Uterus (tissue), 4 donors: Measurements from ENCODE around the gene MBTPS2. TPM values are rescaled to one million over a fixed set of nuclear protein-coding genes. Genes with fewer than 3 reads are reported as not detected.

Experiments used
- DNase-seq, 2 donors: peaks; one replicate each; pipeline ENCODE4 v3.0.0-alpha.2; 2019 to 2020
- H3K27ac ChIP-seq, 2 donors: fragments of 200-600 bp; sonication (generic); 1 replicate in 1 of 2; 2 replicates in 1 of 2; pipeline ENCODE4 v1.5.1; 2016 to 2018
- H3K27me3 ChIP-seq, 2 donors: fragments of 200-600 bp; sonication (generic); one replicate each; pipeline ENCODE4 v1.5.1; 2018 to 2019; ENCODE audit warnings: control low read depth in 1 of 2
- H3K36me3 ChIP-seq, 2 donors: fragments of 200-600 bp; sonication (generic); one replicate each; pipeline ENCODE4 v1.5.1; 2019; ENCODE audit warnings: control low read depth in 1 of 2
- H3K4me1 ChIP-seq, 2 donors: fragments of 200-600 bp; sonication (generic); one replicate each; pipeline ENCODE4 v1.5.1; 2018 to 2019; ENCODE audit warnings: control low read depth in 1 of 2
- H3K4me3 ChIP-seq, 2 donors: fragments of 200-600 bp; sonication (generic); 1 replicate in 1 of 2; 2 replicates in 1 of 2; pipeline ENCODE4 v1.5.1; 2018 to 2019; ENCODE audit warnings: mild to moderate bottlenecking in 1 of 2
- H3K9me3 ChIP-seq, 2 donors: fragments of 200-600 bp; sonication (generic); one replicate each; pipeline ENCODE4 v1.5.1; 2019; ENCODE audit warnings: control low read depth in 1 of 2
- POLR2A ChIP-seq, 2 donors: fragments of 450-650 bp; IDR thresholded peaks; one replicate each; pipeline ENCODE4 v1.6.1; 2016; ENCODE audit warnings: antibody characterized with exemption in 2 of 2, mild to moderate bottlenecking in 1 of 2, moderate library complexity in 1 of 2
- intact Hi-C: fragments of 100-400 bp; cut with DNase I; formaldehyde crosslinking; loops from one replicate; pipeline ENCODE4 v1.15.1; 2023; ENCODE audit warnings: low total_unique reads
- total RNA-seq, 4 donors: library from RNA; depleted of rRNA in 3 of 4; stranded (reverse); fragments of >200 nt in 3 of 4; gene quantifications; one replicate each; pipeline versions ENCODE4 v1.1.0 to v1.2.4, GENCODE V29; 2014 to 2023
- TF ChIP-seq, protein P1 (sequence below), 4 experiments: fragments of 200-600 bp in 2 of 4; fragments of 450-650 bp in 2 of 4; sonication (generic) in 2 of 4; IDR thresholded peaks; one replicate each; pipeline ENCODE4 v1.5.1; 2016 to 2019; ENCODE audit warnings: antibody characterized with exemption in 4 of 4, mild to moderate bottlenecking in 2 of 4, moderate library complexity in 1 of 4
- donor health status: DM: yes; HTN: yes; CAD: no.

The MBTPS2 gene
- total RNA-seq, 4 donors from 2014 or later: 1.8 to 24.5 (median 12.9) TPM

DNA sequence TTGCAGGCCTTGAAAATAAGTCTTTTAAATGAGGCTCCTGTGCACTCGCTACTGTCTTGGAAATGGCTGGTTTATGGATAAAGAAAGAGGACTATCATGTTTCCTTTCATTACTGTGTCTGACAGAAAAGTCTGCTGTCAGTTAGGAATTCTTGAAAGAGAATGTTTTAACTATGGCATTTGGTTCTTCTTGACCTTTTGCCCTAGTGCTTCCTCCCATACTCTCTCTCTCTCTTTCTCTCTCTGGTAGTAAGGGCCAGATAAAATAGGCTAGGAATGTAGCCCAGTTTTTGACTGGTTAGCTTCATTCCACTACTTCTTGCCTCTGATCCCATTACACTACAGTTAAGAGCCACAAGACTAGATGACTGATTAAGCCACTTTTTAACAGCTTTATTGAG is 46.2 kb downstream of the MBTPS2 start:
- Histone ChIP-seq H3K27me3 (no peaks in the 10 kb centered on the region), H3K4me1 (no peaks in the 10 kb centered on the region), H3K36me3 (no peaks in the 10 kb centered on the region), H3K27ac (no peak overlapping the region), H3K9me3 (no peaks in the 10 kb centered on the region), H3K4me3 (no peak overlapping the region)
- no peak for TF ChIP-seq POLR2A (IDR thresholded peaks at IDR 0.05)
- TF ChIP-seq, protein P1, sequence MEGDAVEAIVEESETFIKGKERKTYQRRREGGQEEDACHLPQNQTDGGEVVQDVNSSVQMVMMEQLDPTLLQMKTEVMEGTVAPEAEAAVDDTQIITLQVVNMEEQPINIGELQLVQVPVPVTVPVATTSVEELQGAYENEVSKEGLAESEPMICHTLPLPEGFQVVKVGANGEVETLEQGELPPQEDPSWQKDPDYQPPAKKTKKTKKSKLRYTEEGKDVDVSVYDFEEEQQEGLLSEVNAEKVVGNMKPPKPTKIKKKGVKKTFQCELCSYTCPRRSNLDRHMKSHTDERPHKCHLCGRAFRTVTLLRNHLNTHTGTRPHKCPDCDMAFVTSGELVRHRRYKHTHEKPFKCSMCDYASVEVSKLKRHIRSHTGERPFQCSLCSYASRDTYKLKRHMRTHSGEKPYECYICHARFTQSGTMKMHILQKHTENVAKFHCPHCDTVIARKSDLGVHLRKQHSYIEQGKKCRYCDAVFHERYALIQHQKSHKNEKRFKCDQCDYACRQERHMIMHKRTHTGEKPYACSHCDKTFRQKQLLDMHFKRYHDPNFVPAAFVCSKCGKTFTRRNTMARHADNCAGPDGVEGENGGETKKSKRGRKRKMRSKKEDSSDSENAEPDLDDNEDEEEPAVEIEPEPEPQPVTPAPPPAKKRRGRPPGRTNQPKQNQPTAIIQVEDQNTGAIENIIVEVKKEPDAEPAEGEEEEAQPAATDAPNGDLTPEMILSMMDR (IDR thresholded peaks at IDR 0.05): no peak
- DNase-seq: no peak
- intact Hi-C loops: no loop called here

DNA sequence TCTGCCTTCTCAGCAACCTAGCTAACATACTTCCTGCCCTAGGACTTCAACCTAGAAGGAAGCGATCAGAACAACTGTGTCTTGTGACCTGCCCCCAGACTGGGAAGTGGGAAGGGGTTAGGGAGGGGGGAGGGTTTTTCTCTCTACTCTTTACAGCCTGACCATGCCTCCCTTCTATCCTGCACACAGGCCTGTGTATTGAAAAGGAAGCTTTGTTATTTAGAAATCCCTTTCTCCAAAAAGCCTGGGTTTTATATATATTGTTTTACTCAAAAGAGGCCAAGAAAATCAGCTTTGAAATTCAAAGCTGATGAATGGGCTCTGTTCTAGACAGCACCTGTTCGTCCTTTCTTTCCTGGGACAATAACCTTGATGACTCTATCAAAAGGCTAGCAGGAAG is 65.9 kb downstream of the MBTPS2 start:
- Histone ChIP-seq H3K4me1 (no peaks in the 10 kb centered on the region), H3K4me3 (no peak overlapping the region), H3K27me3 (no peaks in the 10 kb centered on the region), H3K36me3 (no peaks in the 10 kb centered on the region), H3K9me3 (no peaks in the 10 kb centered on the region), H3K27ac (no peak overlapping the region)
- no peak for DNase-seq
- intact Hi-C loops: no loop called here
- TF ChIP-seq POLR2A (IDR thresholded peaks at IDR 0.05): no peak
- TF ChIP-seq, protein P1 (IDR thresholded peaks at IDR 0.05): no peak

DNA sequence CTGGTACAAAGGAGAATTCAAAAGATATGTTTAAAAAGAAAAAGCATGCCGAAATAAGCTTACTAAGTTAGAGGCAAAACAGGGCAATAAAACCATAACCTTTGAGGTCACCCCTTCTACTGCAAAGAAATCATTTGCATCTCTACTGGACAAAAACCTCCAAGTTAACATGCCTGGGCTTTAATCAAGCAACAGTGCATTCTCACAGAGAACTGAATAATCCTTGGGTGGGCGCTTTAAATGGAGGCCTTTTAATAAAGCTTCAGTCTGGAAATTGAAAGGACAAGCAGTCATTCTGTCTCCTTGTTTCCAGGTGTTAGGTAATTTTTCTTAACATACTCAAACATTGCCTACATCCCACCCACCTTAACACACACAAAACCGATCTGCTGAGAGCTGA is 66.5 kb downstream of the MBTPS2 start:
- no peak for DNase-seq
- H3K9me3 ChIP-seq: no peaks in the 10 kb centered on the region
- TF ChIP-seq, protein P1 (IDR thresholded peaks at IDR 0.05): no peak
- no peak for TF ChIP-seq POLR2A (IDR thresholded peaks at IDR 0.05)
- intact Hi-C loops: no loop called here
- H3K27ac ChIP-seq: no peak overlapping the region
- H3K4me3 ChIP-seq: no peak overlapping the region
- no peaks in the 10 kb centered on the region for H3K4me1 ChIP-seq
- no peaks in the 10 kb centered on the region for H3K36me3 ChIP-seq
- no peaks in the 10 kb centered on the region for H3K27me3 ChIP-seq

DNA sequence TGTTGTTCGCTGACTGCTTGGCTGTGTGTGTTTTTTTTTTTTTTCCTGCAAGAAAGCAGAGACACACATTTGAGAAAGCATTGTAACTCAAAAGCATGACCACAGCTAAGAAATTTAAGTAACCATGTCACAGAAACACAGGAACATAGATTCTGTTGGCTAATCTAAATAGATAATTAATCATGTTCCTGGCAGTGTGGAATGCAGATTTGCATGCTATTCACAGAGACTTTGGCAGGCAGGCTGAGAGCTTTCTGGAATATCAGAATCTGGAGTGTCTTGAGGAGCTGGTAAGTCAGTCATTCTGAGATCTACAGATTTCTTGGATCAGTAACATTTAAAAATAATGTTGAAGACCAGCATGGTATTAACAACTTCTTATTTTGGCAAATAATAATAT is 67.8 kb downstream of the MBTPS2 start:
- no peaks in the 10 kb centered on the region for H3K9me3 ChIP-seq
- H3K4me3 ChIP-seq: no peak overlapping the region
- no peaks in the 10 kb centered on the region for H3K36me3 ChIP-seq
- H3K27me3 ChIP-seq: no peaks in the 10 kb centered on the region
- no peak for DNase-seq
- intact Hi-C loops: no loop called here
- no peak overlapping the region for H3K27ac ChIP-seq
- H3K4me1 ChIP-seq: no peaks in the 10 kb centered on the region
- TF ChIP-seq POLR2A (IDR thresholded peaks at IDR 0.05): no peak
- TF ChIP-seq, protein P1 (IDR thresholded peaks at IDR 0.05): no peak

DNA sequence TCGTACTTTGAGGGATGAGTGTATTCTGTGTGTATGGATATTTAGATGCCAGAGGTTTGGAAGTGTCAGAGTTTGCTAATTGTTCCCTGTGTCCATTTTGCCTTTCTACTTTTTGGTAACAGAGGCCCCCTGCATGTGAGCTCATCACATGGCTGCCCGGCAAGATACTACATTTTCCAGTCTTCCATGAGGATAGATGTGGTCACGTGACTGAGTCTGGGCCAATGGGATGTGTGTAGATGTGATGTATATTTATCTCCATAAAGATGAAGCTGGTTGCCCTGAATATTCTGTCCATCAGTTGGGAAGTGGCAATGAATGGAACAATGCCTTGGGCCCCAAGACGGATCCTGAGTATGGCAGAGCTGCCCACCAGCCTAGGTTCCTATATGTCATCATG is 72.1 kb downstream of the MBTPS2 start:
- intact Hi-C loops: no loop called here
- no peaks in the 10 kb centered on the region for H3K4me1 ChIP-seq

More for the DNA sequence above, 72.1 kb downstream of the MBTPS2 start:
- Histone ChIP-seq H3K27me3 (no peaks in the 10 kb centered on the region), H3K9me3 (no peaks in the 10 kb centered on the region), H3K4me3 (no peak overlapping the region), H3K36me3 (no peaks in the 10 kb centered on the region), H3K27ac (no peak overlapping the region)
- TF ChIP-seq POLR2A (IDR thresholded peaks at IDR 0.05): no peak
- TF ChIP-seq, protein P1 (IDR thresholded peaks at IDR 0.05): no peak
- DNase-seq: no peak
